Ovary (tissue), 3 donors: Measurements from ENCODE around the gene OSTF1.

Experiments used
- EP300 ChIP-seq: sonication (generic); formaldehyde crosslinking; IDR thresholded peaks from one replicate; pipeline ENCODE4 v1.6.1; 2017; ENCODE audit warnings: antibody characterized with exemption
- POLR2A ChIP-seq: fragments of 450-650 bp; IDR thresholded peaks from one replicate; pipeline ENCODE4 v1.6.1; 2017; ENCODE audit warnings: antibody characterized with exemption, mild to moderate bottlenecking, moderate library complexity
- TF ChIP-seq, protein P1 (sequence below), 3 donors: fragments of 450-650 bp in 2 of 3; fragments of 200-600 bp in 1 of 3; IDR thresholded peaks; one replicate each; pipeline versions ENCODE4 v1.5.1 to v1.8.0; 2016 to 2022; ENCODE audit warnings: antibody characterized with exemption in 3 of 3, mild to moderate bottlenecking in 1 of 3
- donor health status: DM: no; HTN: no; CAD: no.

GRCh38 chr9:75063556-75064305 is 24.6 kb upstream of the OSTF1 start:
- no peak for TF ChIP-seq POLR2A
- TF ChIP-seq, protein P1, sequence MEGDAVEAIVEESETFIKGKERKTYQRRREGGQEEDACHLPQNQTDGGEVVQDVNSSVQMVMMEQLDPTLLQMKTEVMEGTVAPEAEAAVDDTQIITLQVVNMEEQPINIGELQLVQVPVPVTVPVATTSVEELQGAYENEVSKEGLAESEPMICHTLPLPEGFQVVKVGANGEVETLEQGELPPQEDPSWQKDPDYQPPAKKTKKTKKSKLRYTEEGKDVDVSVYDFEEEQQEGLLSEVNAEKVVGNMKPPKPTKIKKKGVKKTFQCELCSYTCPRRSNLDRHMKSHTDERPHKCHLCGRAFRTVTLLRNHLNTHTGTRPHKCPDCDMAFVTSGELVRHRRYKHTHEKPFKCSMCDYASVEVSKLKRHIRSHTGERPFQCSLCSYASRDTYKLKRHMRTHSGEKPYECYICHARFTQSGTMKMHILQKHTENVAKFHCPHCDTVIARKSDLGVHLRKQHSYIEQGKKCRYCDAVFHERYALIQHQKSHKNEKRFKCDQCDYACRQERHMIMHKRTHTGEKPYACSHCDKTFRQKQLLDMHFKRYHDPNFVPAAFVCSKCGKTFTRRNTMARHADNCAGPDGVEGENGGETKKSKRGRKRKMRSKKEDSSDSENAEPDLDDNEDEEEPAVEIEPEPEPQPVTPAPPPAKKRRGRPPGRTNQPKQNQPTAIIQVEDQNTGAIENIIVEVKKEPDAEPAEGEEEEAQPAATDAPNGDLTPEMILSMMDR (IDR thresholded peaks at IDR 0.05) = no peak
- TF ChIP-seq EP300 = no peak
